Nucleus accumbens (tissue), 56 donors: Measurements from ENCODE around the gene GP5.

Source experiments
- DNase-seq, 56 donors: peaks; one replicate each; lab custom pipeline; 2025; lab: John Stamatoyannopoulos, UW

Gene GP5

DNA sequence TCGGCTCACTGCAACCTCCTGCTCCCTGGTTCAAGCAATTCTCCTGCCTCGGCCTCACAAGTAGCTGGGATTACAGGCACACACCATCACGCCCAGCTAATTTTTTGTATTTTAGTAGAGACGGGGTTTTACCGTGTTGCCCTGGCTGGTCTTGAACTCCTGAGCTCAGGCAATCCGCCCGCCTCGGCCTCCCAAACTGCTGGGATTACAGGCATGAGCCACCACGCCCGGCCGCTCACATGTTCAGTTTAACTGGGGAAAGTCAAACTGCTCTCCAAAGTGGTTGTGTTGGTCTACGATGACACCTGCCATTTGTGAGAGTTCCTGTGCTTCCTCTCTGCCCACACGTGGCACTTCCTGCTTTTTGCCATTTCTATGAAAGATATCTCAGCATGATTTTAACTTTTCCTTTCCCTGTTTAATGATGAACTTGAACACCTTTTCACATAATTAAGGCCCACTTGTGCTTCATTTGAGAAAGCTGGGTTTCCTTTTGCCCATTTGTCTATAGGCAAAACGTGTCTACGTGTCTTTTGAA, 877 bp upstream of the GP5 start:
- no peak for DNase-seq

DNA sequence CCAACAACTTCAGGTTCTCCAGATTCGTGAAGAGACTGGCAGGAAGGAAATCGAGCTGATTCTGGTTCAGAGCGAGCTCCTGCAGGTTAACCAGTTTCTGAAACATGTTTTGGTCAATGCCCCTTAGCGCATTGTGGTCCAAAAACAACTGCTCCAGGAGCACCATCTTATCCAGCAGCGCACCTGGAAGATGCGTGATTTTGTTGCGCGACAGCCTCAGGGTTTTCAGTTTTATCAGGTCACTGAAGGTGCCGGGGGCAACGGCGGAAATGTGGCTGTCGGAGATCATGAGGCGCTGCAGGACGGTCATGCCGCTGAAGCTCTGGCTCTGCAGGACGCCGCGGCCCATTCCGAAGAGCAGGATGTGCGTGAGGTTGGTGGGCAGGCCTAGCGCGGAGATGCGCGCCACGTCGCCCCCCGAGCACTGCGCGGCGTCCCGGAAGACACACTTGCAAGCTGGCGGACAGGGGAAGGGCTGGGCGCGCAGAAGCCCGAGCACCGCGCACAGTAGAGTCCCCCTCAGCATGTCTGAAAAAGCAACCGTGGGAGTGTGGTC, 1.2 kb downstream of the GP5 start:
- DNase-seq = no peak

GRCh38 chr3:194396859-194397756, 2.0 kb downstream of the GP5 start:
- no peak for DNase-seq

GRCh38 chr3:194396539-194396858, 2.6 kb downstream of the GP5 start:
- no peak for DNase-seq

DNA sequence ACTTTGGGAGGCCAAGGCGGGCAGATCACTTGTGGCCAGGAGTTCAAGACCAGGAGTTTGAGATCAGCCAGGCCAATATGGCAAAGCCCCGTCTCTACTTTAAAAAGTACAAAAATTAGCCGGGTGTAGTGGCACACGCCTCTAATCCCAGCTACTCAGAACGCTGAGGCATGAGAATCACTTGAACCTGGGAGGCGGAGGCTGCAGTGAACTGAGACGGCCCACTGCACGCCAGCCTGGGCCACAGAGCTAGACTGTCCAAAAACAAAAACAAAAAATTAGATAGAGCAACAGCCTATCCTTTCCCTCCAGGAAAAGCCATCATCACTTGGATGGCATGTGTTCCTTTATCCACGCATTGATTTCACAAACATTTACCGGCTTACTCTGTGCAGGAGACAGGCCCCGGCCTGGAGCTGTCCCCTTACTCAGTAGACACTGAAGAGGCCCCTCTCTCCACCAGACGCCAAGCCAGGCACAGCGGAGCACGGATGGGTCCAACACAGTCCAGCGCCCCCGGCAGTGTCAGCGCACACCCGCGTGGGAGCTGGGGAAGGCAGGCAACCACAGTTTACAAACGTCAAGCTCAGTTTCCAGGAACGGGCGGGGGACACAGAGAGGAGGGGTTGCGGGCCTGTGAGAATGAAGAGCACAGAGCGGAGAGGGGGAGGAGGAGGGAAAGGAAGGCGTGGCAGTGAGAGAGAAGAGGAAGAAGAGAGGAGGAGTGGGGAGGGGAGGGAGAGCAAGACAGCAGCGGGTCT, 3.1 kb downstream of the GP5 start:
- peak in 27 of 56 donors; percentile 11 to 71 (median 32) for DNase-seq

- DNase-seq = peak in 1 of 56 donors; percentile 6
Measured at GRCh38 chr3:194395212-194395611, 3.9 kb downstream of the GP5 start.

DNA sequence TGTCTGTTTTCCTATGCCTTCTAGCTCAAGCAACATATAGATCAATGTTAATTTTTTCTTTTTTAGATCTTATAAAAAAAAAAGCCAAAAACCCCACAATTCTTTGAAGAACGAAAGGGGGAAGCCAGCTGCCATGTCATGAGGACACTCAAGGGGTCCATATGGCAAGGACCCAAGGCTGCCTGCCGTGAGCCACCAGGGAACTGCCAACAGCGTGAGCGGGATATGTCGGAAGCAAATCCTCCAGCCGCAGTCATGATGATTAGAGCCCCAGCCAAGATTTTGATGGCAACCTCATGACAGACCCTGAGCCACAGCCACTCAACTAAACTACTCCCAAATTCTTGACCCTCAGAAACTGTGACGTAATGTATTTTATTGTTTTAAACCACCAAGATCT, 6.5 kb downstream of the GP5 start:
- no peak for DNase-seq

DNA sequence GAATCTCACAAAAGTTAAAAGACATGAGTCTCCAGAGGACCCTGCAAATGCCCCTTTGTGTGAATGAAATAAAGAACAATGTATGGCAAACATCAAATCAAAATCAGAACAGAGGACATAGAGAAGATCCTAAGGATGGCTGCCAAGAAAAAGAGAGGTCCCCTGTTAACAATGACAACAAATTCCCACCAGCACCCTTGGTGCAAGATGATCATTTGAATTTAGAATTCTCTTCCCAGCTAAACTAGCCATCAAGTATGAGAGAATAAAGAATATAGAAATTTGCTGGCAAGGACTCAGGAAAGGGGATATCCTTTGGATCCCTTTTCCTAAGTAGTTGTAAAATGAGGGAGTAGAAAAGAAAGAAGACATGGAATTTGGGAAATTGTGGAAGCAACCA, 8.2 kb downstream of the GP5 start:
- DNase-seq = no peak

GRCh38 chr3:194389269-194389668, 9.8 kb downstream of the GP5 start:
- no peak for DNase-seq

- no peak for DNase-seq
Measured at GRCh38 chr3:194387926-194388418, 11.1 kb downstream of the GP5 start.

GRCh38 chr3:194387276-194387675, 11.8 kb downstream of the GP5 start:
- no peak for DNase-seq

DNA sequence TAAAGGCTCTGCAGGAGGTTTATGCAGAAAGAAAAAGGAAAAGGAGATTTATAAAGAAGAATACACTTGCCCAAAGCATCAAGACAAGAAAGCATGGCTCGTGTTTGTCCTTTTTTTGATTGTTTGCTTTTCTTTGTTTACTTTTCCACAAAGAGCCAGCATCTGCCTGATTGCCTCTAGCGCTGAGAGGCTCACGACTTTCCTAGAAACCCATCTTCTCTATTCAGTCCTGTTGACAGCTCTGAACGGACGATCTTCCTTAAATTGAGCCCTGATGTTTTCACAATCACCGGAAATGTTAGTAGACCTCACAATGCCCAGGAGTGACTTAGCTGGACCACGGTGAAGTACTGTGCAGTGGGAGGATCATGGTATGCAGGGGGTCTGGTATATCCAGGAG, 12.4 kb downstream of the GP5 start:
- DNase-seq = no peak

DNA sequence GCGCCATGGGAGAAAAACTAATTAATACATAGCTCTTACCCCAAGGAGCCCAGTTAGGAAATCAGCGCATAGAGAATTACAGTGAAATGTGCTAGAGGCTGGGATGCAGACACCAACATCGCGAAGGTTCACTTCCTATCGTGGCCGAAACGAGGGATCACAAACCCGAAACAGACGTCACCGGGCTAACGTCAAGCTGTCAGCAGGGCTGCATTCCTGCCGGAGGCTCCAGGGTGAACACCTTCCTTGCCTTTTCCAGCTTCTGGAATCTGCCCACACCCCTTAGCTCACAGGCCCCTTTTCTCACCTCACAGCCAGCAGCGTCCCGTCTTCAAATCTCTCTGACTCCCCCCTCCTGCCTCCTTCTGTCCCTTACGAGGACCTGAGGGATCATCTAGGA, 13.0 kb downstream of the GP5 start:
- no peak for DNase-seq

GRCh38 chr3:194384569-194385001, 14.5 kb downstream of the GP5 start:
- no peak for DNase-seq

GRCh38 chr3:194384156-194384555, 14.9 kb downstream of the GP5 start:
- DNase-seq = no peak

GRCh38 chr3:194383276-194383940, 15.7 kb downstream of the GP5 start:
- DNase-seq = no peak

DNA sequence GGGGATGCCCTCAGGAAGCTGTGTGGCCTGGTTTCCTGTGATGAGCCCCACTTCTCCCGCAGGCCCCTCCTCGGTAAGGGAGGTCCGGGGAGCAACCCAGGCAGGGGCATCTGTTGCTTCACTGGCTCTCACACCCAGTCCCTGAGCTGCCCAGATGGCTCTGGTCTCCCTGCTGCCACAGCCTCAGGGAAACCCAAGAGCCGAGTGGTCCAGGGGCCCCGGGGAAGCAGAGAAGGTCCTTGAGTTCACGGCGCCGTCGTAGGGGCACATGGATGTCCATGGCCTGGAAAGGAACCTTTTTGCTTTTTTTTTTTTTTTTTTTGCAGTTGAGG, 16.2 kb downstream of the GP5 start:
- no peak for DNase-seq

DNA sequence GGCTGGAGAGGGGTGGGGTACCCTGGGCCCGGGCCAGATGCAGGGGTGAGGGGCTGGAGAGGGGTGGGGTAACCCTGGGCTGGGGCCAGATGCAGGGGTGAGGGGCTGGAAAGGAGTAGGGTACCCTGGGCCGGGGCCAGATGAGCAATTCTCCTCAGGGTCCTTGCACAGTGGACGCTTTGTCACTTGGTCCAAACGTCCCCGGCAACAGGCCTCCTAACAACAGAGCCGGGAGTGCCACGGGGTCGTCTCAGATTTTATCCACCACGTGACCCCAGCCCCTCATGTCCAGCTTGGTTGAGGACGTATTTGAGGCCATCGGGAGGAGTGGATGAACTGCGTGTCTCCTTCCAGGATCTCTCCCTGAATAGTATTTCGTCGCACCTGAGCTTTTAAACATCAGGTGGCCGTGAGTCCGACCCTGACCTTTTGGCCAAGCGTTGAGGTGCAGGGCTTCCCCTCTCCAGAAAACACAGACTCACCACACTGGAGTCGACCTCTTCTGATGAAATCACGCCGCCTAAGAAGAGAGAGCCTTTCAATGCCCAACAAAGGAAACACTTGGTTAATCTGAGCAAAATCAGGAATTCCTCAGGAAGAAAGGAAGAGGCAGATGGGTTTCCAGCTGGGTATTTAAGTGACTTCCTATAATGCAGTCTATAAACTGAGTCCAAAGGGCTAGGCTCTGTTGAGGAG, 16.7 kb downstream of the GP5 start:
- DNase-seq = no peak

GRCh38 chr3:194381460-194381875, 17.6 kb downstream of the GP5 start:
- DNase-seq = peak in 3 of 56 donors; percentile 5 to 15 (median 7)

- no peak for DNase-seq
Measured at GRCh38 chr3:194380326-194380725, 18.7 kb downstream of the GP5 start.
